T1000 (cell line): ENCODE results near the gene DNER.
A peak's percentile ranks its signal among the peaks of the same experiment; 100 is the strongest.
"Not testable (repeated sequence)": the region's sequence is repeated elsewhere in the genome, so short reads cannot be mapped to it uniquely, and the experiment has no call there.

ENCODE experiments used
- DNase-seq: peaks from one replicate; lab custom pipeline; 2025; ENCODE audit warnings: mixed read lengths; lab: John Stamatoyannopoulos, UW

DNER gene

DNA sequence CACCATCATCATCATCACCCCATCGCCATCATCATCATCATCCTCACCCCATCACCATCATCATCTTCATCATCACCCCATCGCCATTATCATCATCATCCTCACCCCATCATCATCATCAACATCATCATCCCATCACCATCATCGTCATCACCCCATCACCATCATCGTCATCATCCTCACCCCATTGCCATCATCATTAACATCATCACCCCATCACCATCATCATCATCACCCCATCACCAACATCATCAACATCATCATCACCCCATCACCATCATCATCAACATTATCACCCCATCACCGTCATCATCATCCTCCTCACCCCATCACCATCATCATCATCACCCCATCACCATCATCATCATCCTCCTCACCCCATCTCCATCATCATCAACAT is 151.0 kb downstream of the DNER start:
- no peak for DNase-seq

DNA sequence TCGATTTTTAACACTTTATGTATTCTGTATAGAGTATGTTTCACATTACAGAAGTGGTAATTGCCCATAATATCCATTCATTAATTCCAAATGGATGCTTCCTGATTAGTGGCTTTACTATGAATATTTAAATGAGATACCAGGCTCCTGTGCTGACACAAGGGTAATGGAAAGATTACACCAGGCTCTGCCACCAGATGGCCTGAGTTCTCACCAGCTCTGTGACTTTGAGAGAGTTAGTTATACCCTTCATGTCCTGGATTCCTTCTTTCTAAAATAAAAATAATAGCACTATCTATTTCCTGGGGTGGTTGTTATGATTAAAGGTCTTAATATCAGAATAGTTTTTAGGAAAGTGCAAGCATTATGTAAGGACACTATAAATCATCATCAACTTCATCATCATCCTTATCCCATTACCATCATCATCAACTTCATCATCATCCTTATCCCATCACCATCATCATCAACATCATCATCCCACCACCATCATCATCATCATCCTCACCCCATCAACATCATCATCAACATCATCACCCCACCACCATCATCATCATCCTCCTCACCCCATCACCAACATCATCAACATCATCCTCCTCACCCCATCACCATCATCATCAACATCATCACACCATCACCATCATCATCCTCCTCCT is 151.8 kb downstream of the DNER start:
- no peak for DNase-seq

DNA sequence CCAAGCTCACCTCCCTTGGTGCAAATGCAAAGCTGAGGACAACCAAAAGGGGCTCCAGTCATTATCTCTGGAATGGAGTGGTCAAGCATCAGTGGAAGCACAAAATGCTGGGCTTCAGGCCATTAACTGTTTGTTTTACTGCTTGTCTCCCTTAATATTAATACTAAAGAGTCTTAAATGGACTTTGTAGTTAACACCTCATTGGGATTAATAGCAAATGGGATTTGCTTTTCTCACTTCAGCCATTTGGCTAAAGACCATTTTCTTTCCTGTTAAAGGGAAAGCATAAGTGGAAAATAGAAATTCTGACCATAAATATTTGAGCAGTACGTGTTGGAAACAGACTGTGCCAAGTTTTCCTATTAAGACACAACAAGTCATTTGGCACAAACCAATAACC is 154.4 kb downstream of the DNER start:
- no peak for DNase-seq

DNA sequence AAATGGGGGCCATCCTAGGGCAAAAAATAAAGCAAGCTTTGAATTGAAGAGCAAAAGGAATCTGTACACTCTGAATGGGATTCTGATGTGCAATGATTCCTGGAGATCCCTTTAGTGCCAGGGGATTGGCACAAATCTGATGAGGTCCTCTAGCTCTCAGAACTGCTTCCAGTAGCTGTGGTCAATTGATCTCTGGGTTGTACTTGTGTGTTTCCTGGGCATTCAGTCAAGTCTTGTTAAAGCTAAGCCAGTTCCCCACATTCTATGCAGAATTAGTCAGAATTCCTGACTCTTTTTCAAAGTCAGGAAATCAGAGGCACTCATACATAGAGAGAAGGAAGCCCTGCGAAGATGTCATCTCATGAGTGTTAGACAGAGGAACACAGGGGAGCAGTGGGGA is 161.3 kb downstream of the DNER start:
- DNase-seq: no peak

DNA sequence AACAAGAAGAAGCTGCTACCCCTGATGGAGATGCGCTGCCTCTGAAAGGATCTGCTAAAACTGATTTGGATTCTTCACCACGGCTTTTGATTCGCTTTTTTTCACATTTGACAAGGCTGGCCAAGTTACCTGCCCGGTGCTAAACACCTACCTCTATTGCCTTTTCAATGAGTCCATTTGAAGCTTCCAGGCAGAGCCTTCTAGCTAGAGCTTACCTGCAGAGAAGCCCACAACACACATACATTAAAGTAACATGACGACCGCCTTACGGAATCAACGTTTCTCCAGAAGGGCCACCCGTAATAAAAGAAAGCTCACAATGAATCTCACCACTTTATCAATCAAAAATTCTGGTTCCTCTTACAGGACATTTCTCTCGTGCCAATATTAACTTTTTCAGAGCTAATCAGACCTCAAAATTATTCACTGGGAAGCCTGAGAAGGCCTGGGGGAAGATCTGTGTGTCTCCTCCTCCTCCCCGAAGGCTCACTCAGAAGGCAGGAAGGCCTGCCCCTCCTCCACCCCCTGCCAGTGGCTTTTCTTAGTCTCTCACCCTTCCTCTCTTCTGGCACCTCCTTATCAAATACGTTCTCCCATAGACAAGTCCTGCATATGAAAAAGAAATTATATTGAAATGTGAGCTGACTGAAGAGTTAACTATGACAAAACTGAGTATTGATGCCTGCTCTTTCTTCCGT is 171.0 kb downstream of the DNER start:
- DNase-seq: no peak

DNA sequence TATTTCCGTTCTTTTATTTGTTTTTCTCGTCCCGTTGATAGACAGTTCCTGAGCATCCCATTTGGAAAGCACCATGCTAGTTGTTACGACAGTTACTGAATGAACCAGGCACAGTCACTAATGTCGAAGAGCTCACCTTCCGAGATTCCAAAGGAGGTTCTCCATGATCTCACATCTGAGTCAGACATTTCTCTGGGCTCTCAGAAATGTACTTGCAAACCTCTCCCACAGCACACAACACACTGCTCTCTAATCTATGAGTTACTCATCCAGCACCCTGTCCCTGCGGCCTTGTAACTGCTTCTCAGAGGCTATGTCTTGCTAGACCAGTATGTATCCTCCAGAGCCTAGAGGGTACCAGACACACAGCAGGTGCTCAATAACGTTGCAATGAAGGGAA is 174.7 kb downstream of the DNER start:
- DNase-seq: no peak

DNA sequence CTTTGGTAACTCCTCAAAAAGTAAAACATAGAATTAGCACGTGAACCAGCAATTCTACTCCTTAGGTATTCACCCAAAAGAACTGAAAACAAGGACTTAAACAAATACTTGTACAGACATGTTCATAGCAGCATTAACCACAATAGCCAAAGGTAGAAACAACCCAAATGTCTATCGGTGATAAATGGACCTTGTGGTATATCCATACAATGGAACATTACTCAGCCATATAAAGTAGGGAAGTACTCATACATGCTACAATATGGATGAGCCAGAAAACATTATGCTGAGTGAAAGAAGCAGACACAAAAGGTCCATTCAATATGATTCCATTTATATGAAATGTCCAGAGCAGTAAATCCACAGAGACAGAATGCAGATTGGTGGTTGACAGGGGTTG is 182.8 kb downstream of the DNER start:
- DNase-seq: no peak

DNA sequence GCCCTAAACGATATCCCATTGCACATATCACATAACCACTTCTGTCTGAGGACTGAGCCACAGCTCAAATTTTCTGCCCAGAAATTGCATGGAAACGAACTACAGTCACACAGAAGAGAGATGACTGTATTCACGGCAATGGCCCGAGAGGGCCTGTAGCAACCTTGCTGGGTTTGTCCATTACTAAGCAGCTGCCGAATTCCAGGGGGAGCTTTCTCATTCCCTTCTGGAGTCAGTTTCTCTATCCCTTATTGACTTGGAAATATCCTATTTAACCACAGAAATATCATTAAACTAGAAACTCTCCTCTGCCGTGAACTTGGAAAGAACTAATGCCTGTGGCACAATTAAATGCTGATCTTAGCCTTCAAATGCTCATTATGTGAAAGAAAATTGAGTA is 183.9 kb downstream of the DNER start:
- no peak for DNase-seq

DNA sequence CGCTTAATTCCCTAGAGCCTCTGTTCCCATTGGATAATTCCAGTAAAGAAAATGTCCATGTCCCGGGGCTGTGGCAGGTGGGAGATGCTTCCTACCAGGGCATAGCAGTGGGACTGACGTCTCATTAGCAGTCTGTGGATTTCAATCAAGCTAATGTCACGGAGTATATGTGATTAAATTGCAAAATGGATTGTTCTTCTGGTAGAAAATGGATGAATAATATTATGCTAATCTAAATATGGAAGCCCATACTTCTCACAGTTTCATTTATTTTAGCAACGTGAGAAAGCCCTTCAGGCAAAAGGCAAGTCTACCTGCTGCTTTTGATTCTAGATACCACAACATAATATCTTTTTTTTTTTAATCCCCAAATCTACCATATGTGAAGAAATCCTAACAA is 185.5 kb downstream of the DNER start:
- DNase-seq: no peak

DNA sequence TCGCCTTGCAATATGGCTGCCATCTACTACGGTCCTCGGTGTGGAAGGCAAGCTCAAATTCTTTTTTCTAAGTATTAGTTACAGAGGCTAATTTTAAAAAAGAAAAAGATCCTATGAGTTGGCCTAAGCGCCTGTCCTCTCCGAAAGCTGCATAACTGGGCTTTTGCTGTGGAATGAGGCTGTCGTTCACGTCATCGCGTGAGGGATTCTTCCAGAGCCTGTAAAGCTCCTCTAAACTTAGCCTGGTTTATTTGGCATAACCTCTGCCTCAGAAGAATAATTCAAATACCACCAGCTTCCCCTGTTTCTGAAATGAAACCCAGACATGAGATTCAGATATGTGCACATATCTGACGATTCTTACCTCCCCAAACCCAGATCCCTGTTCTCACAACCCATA is 187.4 kb downstream of the DNER start:
- DNase-seq: no peak

DNA sequence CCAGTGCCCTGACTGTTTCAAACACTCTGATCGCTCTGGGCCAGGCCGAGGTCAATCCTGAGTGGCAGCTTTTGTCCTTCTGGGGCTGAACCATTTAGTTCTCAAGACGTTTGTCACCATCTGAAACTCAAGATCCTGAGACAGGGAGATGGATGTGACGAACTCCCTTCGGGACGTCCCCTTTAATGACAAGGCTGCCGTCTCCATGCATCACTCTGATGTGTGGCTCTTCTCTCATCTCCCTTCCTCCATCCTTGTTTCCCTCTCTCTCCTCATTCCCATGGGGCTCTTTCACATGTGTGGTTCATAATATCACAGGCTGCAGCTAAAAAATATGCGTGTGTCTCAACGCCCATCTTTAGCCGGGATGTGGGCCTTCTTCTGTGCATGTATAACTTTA is 189.6 kb downstream of the DNER start:
- DNase-seq: no peak

DNA sequence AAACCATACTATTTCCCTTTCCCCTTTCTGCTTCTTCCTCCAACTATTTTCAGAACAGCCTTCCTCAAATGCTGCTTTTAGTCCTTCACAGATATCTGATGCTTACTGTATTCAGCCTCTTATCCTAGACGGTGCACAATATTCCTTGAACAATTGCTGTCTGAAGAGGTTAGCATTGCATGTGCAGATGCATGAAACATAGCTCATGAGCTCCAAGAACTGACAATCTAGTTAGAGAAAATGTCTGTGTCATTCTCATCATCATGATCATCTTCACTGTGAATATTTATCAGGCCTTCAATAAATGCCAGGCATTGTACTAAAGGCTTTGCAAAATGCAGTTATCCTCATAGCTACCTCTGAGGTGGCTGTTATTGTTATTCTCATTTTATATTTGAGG is 190.7 kb downstream of the DNER start:
- DNase-seq: no peak

DNA sequence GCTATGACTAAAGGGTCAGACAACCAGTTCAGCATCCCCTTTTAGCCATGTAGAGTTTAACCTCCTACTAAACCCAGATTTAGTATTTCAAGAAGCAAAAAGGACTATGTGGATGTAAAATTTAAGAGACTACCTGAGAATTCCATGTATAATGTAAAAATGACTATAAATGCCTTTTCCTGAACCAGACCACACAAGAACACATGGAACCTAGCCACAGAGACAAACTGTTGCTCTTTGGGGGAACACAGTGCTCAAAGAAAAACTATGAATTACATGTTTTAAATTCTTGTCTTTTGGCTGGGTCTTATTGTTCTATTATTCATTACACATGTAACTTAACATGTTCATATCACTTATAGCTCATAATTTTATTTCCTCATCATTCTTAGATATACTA is 192.8 kb downstream of the DNER start:
- no peak for DNase-seq

DNA sequence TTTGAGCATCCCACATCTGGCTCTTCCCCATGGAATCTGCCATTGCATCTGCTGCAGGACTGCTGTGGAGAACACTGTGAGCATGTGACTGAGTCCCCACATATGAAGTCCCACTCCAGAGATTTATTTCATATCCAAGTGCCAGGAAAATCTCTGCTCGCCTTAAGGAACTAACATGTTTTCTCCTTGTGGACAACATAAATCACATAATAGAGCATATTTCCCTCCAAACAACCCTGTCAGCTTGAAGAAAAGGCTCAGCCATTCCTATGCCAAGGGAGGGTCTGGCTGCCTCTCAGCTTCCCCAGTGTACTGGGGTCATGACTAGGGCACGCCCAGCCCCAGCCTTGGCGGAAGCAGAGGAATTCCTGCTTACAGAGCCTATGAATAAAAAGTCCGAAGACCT is 193.7 kb downstream of the DNER start:
- no peak for DNase-seq

DNA sequence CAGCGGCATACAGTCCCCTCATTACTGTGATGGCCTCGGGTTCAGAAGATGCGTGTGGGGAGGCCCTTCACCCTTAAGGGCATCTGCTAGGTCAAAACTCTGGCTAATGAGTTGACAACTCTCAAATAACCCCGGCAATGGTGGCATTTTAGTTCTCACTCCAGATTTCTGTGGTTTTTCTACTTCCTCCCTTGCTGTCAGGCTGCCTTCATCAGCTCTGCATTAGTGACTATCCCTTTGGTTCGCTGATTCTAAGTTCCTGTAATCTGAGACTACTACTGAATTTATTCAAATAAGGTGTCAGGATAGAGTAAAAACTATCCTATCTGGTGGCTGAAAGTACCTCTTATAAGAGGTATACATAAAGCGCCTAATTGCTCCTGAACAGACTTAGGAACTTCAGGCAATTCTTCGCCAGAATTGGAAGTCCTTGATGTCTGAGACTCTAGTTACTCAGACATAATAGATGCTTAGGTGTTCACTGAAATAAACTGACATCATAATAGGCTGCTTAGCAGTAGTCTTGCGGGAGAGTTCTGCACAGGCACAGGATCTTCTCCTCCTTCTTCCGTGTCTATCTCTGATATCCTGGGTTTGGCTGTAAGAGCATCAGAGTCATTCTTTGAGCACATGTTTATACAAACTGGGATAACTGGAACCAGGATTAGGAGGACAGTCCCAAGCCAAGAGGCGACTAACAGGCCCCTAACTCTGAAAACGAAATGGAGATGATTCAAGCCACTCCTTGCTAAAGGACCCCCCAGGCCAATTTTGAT is 194.5 kb downstream of the DNER start:
- DNase-seq: no peak

DNA sequence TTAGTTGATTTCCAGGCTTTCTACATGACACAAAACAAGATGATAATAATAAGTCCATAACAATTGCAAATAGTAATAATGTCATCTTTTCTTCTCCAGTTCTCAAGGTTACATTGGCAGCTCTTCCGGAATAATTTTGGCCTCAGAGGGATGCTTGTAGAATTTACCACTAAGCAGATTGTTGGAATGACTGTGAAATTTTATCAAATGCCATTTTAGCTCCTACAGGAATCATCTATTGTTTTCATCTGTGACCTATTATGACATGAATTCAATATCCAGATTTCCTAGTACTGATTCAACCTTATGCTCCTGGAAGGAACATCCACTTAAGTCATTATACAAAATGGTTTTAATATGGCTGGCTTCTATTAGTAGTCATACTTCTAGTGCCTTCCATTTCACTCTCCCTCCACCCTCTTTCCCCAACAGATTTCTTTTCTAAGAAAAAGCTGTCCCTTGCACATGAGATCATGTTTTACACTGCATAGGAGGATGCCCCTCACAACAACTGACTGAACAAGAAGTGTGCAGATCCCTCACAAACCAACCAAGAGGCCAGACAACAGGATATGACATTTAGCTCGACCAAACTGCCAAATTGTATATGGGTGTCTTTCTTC is 200.0 kb downstream of the DNER start:
- no peak for DNase-seq

DNA sequence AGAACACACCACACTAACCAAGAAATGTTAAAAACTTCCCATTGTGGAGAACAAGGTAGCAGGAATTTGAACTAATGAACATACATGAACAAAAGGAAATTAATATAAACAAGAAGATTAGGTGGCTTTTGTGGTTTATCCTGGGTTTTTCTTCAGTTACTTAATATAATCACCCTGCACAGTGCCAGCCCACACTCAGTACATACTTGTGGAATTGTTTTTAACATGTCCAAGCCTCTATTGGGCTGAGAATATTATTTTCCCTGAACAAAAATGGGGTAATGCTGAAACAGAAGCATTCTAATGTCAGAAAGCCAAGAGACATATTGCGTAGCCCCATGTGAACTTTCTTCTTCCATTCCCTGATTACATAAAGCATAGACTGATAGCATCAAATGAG is 202.8 kb downstream of the DNER start:
- no peak for DNase-seq

DNA sequence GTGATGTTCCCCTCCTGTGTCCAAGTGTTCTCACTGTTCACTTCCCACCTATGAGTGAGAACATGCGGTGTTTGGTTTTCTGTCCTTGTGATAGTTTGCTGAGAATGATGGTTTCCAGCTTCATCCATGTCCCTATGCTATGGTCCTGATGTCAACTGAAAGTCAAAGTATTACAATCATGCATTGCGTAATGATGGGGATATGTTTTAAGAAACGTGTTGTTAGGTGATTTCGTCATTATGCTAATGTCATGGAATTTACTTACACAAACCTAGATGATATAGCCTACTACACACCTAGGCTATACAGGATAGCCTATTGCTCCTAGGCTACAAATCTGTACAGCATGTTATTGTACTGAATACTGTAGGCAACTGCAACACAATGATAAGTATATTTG is 207.7 kb downstream of the DNER start:
- DNase-seq: not testable (repeated sequence)

DNA sequence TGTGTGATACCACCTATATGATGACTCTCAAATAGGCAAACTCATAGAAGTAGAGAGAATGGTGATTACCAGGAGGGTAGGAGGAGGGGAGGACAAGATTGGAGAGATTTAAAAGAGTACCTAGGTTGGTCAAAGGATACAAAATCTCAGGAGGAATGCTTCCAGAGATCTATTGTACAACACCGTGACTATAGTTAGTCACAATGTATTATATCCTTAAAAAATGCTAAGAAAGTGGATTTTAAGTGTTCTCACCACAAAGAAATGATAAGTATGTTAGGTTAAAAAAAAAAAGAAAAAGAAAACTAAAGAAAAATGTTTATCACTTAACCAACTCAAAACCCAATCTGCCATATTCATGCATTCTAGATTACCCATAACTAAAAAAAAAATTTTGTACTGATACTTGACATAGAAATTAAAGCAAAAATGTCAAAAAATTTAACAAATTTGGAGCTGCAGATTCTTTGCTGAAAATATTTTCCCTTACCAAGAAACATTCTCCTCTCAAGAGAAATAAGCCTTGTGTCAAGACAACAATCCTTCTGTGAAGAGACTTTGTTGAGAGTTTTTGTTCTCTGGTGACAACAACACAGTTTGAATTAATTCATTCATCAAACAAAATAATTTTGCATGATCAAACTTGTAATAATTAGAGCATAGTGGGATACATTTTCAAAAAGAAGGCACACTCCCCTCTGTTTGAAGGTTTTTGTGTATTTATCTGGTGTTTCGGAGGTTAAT is 213.1 kb downstream of the DNER start:
- no peak for DNase-seq

DNA sequence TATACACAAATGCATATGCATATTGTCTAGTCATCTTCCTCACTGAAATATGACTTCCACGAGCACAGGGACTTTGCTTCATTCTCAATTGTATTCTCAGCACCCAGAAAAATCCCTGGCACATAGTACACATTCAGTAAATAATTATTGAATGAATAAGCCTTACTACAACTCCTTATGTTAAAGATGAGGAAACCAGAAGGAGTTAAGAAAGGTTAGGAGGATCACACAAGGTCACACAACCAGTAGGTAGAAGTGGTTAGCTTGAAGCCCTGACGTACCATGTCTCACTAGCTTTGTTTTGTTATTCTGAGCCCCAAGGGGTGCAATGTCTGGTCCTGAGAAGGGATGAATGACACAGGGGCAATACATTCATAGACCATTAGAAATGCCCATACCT is 222.3 kb downstream of the DNER start:
- no peak for DNase-seq

DNA sequence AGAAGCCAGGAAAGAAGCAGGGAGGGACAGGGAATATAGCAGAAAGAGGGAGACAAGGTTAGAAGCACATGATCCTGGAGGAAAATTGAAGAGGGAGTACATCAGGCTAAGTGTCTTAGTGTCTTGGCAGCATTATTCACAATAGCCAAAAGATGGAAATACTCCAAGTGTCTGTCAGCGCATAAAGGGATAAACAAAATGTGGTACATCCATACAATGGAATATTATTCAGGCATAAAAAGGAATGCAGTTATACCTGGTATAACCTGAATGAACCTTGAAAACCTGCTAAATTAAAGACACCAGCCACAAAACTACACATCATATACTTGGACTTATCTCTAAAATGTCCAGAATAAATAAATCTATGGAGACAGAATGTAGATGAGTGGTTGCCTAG is 224.2 kb downstream of the DNER start:
- DNase-seq: no peak

DNA sequence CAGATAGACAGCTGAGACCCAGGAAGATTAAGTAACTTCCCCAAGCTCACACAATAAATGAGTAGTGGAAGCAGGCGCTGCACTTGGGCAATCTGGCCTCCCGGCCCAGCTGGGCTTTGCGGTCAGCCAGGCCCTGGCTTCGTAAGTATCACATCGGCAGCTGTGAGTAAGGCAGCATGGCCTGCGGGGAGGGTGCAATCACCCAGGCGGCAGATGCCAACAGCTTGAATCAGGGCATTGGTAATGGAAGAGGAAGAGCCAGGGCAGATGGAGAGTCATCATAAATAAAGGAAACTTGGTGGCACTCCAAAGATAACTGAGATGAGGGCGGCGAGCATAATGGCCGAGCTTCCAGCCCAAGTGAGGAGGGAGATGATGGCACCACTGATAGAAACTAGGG is 225.3 kb downstream of the DNER start:
- DNase-seq: peak; percentile 93
